LNCaP clone FGC (cell line): Measurements from ENCODE around the gene ZIC2.
"Not testable (repeated sequence)": the region's sequence is repeated elsewhere in the genome, so short reads cannot be mapped to it uniquely, and the experiment has no call there.

Source experiments
- DNase-seq: peaks from one replicate; pipeline ENCODE4 v3.0.0-alpha.2; 2011; ENCODE audit warnings: low read depth
- H3K4me3 ChIP-seq: 2 replicates; pipeline ENCODE4 v1.5.1; 2011; ENCODE audit warnings: mild to moderate bottlenecking, low read depth, low read length, control low read depth
- CTCF ChIP-seq: IDR thresholded peaks from 2 replicates; pipeline ENCODE4 v1.5.1; 2012; ENCODE audit warnings: mild to moderate bottlenecking; ENCODE audit not compliant: control insufficient read depth, insufficient read depth; ENCODE audit errors: extremely low read depth

ZIC2 gene

GRCh38 chr13:100024023-100024422, 42.4 kb downstream of the ZIC2 start:
- DNase-seq = no peak
- TF ChIP-seq CTCF = no peak
- H3K4me3 ChIP-seq = no peak overlapping the region

- no peak for TF ChIP-seq CTCF
- no peak overlapping the region for H3K4me3 ChIP-seq
- no peak for DNase-seq
These were observed 48.3 kb downstream of the ZIC2 start for GRCh38 chr13:100029933-100030332.

- not testable (repeated sequence) for H3K4me3 ChIP-seq, DNase-seq
These were observed 51.1 kb downstream of the ZIC2 start for GRCh38 chr13:100032642-100033041.

GRCh38 chr13:100035936-100036335, 54.4 kb downstream of the ZIC2 start:
- TF ChIP-seq CTCF = no peak
- no peak overlapping the region for H3K4me3 ChIP-seq
- DNase-seq = no peak
